Neural cell (in vitro differentiated cells): ENCODE results near the gene ANTXR1.

Source experiments
- CTCF ChIP-seq: fragments of 450-650 bp; IDR thresholded peaks from 2 replicates; pipeline ENCODE4 v1.5.1; 2014; ENCODE audit warnings: antibody characterized with exemption, mild to moderate bottlenecking, moderate library complexity; ENCODE audit not compliant: poor library complexity, severe bottlenecking
- EZH2 ChIP-seq: fragments of 200-600, 300-800 bp; shearing (Covaris generic), sonication (generic); IDR thresholded peaks from 2 replicates; pipeline ENCODE4 v1.6.1; 2014; ENCODE audit warnings: antibody characterized with exemption, low read length, borderline replicate concordance, mild to moderate bottlenecking; ENCODE audit not compliant: insufficient read depth, poor library complexity, severe bottlenecking
- MXI1 ChIP-seq: fragments of 450-650 bp; conservative IDR thresholded peaks from 2 replicates; pipeline ENCODE4 v1.6.1; 2014; ENCODE audit warnings: antibody characterized with exemption, mild to moderate bottlenecking; ENCODE audit not compliant: poor library complexity, severe bottlenecking

- TF ChIP-seq EZH2 (no peak), CTCF (no peak), MXI1 (no peak)
Measured at GRCh38 chr2:69183659-69184058, 170.7 kb downstream of the ANTXR1 start.
